PC-9 (cell line): ENCODE measurements around the gene NAT10.

ENCODE experiments used
- CTCF ChIP-seq: fragments of 200-600 bp; sonication (generic); conservative IDR thresholded peaks from 2 replicates; pipeline ENCODE4 v1.6.1; 2017; ENCODE audit warnings: mixed run types, antibody characterized with exemption, mild to moderate bottlenecking, moderate library complexity
- EZH2 ChIP-seq: fragments of 200-600 bp; sonication (generic); IDR thresholded peaks from 2 replicates; pipeline ENCODE4 v1.8.0; 2017; ENCODE audit warnings: antibody characterized with exemption, low read depth

- TF ChIP-seq EZH2 (no peak), CTCF (no peak)
Measured at GRCh38 chr11:34161812-34162492, 56.5 kb downstream of the NAT10 start.
